ENCODE measurements around the gene CEP164.

- TF ChIP-seq POLR2AphosphoS5 (IDR thresholded peaks at IDR 0.05; ENCODE audit: low read depth, low read length), result no peak
- no peak for TF ChIP-seq REST (IDR thresholded peaks at IDR 0.05; ENCODE audit: insufficient read depth in 1 of 2, low read depth in 2 of 2, low read length in 2 of 2)
- TF ChIP-seq SIN3A (IDR thresholded peaks at IDR 0.05; ENCODE audit: borderline replicate concordance, insufficient read depth, low read length), result no peak
Observed at GRCh38 chr11:117439256-117439655, 111.6 kb downstream of the CEP164 start.
